GM19099 (cell line): Measurements from ENCODE around the gene STK32C.

Source experiments
- POLR2A ChIP-seq: IDR thresholded peaks from 3 replicates; pipeline ENCODE4 v1.6.1; 2011; ENCODE audit warnings: low read depth; ENCODE audit not compliant: insufficient read length; ENCODE audit errors: extremely low read depth

STK32C gene

DNA sequence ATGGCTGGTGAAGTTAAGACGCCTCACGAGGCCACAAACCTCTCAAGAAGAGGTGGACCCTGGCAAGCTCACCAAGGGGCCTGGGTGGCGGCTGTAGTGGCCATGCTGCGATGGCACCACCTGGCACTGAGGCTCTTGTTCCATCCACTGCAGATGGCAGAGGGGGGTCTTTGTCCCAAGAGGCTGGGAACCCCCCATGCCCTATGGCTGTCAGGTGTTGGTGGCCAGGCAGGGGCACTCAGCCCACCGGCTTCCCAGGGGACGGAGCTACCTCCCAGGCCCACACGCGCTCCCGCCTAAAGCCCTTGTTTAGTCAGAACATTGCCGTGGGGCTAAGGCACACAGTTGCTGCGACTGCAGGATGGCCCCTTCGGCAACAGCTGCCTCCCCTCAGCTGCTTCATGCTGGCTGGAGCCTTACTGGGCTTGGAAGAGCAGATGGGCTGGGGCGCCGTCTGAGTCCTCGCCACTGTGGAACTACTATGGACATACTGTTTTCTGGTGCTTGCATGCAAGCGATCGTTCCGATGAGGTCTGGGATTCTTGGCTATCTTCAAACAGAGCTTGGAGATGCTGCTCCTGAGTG is 74.2 kb downstream of the STK32C start:
- no peak for TF ChIP-seq POLR2A

- TF ChIP-seq POLR2A: no peak
Measured at GRCh38 chr10:132232981-132233380, 74.8 kb downstream of the STK32C start.

- TF ChIP-seq POLR2A: no peak
Measured at GRCh38 chr10:132232023-132232951, 75.5 kb downstream of the STK32C start.

DNA sequence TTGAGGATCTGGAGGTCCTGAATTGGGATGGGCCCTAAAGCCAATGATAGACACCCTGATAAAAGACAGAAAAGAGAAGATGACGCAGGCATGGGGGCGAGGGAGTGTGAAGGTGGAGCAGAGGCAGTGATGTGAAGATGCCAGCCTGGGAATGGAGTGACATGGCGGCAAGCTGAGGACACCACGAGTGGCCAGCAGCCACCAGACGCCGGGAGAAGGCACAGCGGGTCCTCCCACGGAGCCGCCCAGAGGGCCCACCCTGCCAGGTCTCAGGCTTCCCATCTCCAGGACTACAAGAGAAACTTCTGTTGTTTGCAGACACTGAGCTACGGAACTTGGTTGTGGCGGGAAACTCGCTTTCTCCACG is 76.1 kb downstream of the STK32C start:
- TF ChIP-seq POLR2A: no peak

GRCh38 chr10:132230557-132231210 is 77.1 kb downstream of the STK32C start:
- TF ChIP-seq POLR2A: no peak

DNA sequence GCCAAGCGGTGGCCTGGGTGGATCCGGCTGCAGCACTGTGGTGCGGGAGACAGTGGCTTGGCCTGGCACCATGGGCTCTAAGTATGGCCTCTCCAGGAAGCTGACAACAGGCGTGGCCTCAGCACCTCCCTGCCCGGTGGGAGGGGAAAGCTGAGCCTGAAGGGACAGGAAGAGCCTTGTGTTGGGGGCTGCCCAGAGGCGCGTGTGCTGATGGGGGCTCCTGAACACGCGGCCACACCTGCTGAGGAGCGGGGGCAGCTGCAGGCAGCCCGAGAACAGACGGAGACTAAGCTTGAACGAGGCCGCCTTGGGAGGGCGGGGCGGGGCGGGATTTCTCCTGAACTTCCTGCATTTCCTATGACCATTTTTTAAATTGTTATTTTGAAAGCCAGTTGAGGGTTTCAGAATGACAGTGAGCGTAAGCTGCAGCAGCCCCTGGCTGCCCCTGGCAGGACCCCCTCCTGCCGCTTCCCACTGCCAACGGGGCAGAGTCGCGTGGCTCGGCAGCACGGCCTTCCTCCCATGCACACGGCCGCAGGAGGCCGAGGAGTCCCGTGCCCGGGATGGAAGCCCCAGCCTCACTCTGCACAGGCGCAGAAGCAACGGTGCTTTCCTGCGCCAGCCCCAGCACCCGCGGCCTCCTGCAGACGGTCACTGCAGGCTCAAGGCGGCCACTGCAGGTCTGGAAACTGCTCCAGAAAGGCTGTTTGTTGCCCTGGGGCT is 77.8 kb downstream of the STK32C start:
- TF ChIP-seq POLR2A: no peak

- no peak for TF ChIP-seq POLR2A
Measured at GRCh38 chr10:132229096-132229495, 78.7 kb downstream of the STK32C start.

GRCh38 chr10:132228616-132229015 is 79.1 kb downstream of the STK32C start:
- TF ChIP-seq POLR2A: no peak

DNA sequence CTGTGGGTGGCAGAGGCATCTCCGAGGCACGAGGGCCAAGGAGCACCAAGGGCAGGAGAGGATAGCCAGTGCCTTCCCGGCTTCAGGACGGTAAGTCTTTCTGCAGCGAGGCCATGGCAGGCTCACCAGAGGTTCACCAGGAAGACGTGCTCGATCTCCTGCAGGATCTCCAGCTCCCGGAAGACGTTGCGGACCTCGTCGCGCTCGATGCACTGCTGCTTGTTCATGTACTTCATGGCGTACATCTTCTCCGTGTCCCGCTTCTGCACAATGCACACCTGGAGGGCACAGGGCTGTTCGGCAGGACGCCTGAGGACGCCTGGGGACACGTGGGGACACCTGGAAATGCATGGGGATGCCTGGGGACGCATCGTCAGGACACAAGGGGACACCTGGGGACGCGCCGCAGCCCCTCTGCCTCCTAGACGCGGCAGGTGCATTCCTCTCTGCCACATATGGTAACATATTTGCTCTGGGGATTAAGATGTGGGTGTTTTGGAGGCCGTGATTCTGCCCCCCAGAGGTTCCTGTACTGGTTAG is 79.8 kb downstream of the STK32C start:
- TF ChIP-seq POLR2A: no peak

DNA sequence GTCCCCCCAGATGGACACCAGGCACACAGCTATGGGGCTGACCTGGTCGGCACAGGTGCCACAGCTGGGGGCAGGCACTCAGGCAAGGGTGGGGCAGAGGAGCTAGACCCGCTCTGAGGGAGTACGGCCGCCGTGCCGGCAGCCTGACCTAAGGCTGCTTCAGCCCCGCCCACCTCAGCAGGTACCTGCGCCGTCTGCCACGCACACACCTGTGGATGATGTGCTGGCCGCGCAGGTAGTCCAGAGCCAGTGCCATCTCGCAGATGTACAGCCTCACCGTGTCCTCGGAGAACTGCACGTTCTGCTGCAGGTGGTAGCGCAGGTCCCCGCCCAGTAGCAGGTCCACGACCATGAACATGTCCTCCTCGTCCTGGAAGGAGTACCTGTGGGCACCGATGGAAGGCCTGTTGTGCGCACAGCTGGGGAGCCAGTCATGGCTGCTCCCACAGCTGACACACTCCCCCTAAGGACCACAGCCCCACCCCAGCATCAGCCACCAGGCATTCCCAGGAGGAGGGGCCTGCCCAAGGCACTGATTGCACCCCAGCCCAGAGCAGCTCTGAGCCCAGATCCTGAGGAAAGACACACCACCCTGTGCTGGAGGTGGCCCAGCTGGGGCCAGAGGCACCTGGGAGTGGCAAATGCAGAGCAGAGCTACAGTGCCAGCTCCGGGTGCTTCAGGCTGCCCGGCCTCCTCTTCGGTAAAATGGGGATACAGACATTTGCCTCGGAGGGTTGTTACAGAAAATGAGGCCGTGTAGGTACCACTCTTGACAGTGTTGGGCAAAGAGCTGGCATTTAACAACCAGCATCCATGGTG is 81.0 kb downstream of the STK32C start:
- no peak for TF ChIP-seq POLR2A

GRCh38 chr10:132225849-132226205 is 81.9 kb downstream of the STK32C start:
- TF ChIP-seq POLR2A: no peak

- no peak for TF ChIP-seq POLR2A
Measured at GRCh38 chr10:132225073-132225848, 82.5 kb downstream of the STK32C start.

- TF ChIP-seq POLR2A: no peak
Measured at GRCh38 chr10:132224343-132225072, 83.2 kb downstream of the STK32C start.
